Prostate gland (tissue), 2 donors: ENCODE measurements around the gene DOCK4. TPM values are rescaled to one million over a fixed set of nuclear protein-coding genes. Genes with fewer than 3 reads are reported as not detected.

Experiments used
- DNase-seq: peaks from one replicate; pipeline ENCODE4 v3.0.0-alpha.2; 2019; ENCODE audit warnings: low spot score
- H3K27ac ChIP-seq, 2 donors: fragments of 200-600 bp; sonication (generic); 2 replicates each; pipeline ENCODE4 v1.5.1; 2017 to 2019
- H3K27me3 ChIP-seq: fragments of 200-600 bp; sonication (generic); replicated peaks from 2 replicates; pipeline ENCODE4 v1.5.1; 2019; ENCODE audit not compliant: insufficient read depth
- H3K36me3 ChIP-seq, 2 donors: fragments of 200-600 bp; sonication (generic); 1 replicate in 1 of 2; 2 replicates in 1 of 2; pipeline versions ENCODE4 v1.5.1 to v1.8.1; 2017 to 2019
- H3K4me1 ChIP-seq: fragments of 200-600 bp; sonication (generic); replicated peaks from 2 replicates; pipeline ENCODE4 v1.5.1; 2019
- H3K4me3 ChIP-seq, 2 donors: fragments of 200-600 bp; sonication (generic); 2 replicates each; pipeline ENCODE4 v1.5.1; 2017 to 2019
- H3K9me3 ChIP-seq: fragments of 200-600 bp; sonication (generic); 2 replicates; pipeline ENCODE4 v1.5.1; 2017
- POLR2A ChIP-seq: fragments of 450-650 bp; IDR thresholded peaks from one replicate; pipeline ENCODE4 v1.6.1; 2016; ENCODE audit warnings: antibody characterized with exemption, mild to moderate bottlenecking
- POLR2AphosphoS5 ChIP-seq: sonication (generic); formaldehyde crosslinking; IDR thresholded peaks from one replicate; pipeline ENCODE4 v1.6.1; 2017; ENCODE audit warnings: antibody characterized with exemption
- WGBS: methylation state at CpG from one replicate; pipeline ENCODE4 v1.1.5; 2018; 5-methylcytosine and 5-hydroxymethylcytosine counted together
- intact Hi-C: fragments of 100-400 bp; cut with DNase I; formaldehyde crosslinking; loops from one replicate; pipeline ENCODE4 v1.14.2; 2022
- total RNA-seq, 2 donors: library from RNA; depleted of rRNA; stranded (reverse); fragments of >200 nt; gene quantifications; one replicate each; pipeline ENCODE4 v1.1.0, GENCODE V29; 2016
- TF ChIP-seq, protein P1 (sequence below), 4 experiments: fragments of 200-600 bp in 2 of 4; fragments of 450-650 bp in 2 of 4; sonication (generic) in 2 of 4; IDR thresholded peaks; 1 replicate in 3 of 4; 2 replicates in 1 of 4; pipeline ENCODE4 v1.5.1; 2016 to 2019; ENCODE audit warnings: antibody characterized with exemption in 4 of 4, mild to moderate bottlenecking in 2 of 4, moderate library complexity in 2 of 4

The DOCK4 gene
- total RNA-seq, 2 donors from 2014 or later, result 21.8 to 37.4 TPM

DNA sequence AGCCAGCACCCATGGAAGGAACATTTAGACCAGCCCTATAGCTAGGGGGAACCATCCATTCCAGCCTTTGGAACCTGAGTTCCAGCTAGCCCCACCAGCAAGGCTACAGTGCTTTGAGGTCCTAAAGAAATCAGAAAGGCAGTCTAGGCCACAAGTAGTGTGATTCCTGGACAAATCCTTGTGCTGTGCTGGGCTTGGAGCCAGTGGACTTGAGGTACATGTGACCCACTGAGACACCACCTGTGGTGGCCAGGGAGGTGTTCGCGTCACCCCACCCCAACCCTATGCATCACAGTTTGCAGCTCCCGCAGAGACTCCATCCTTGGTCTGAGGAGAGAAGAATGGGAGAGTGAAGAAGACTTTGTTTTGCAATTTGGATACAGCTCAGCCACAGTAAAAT, 32.1 kb upstream of the DOCK4 start:
- 98% methylated on average over 3 of the region's 3 CpGs for WGBS
- TF ChIP-seq POLR2A (no peak), POLR2AphosphoS5 (no peak)
- TF ChIP-seq, protein P1, sequence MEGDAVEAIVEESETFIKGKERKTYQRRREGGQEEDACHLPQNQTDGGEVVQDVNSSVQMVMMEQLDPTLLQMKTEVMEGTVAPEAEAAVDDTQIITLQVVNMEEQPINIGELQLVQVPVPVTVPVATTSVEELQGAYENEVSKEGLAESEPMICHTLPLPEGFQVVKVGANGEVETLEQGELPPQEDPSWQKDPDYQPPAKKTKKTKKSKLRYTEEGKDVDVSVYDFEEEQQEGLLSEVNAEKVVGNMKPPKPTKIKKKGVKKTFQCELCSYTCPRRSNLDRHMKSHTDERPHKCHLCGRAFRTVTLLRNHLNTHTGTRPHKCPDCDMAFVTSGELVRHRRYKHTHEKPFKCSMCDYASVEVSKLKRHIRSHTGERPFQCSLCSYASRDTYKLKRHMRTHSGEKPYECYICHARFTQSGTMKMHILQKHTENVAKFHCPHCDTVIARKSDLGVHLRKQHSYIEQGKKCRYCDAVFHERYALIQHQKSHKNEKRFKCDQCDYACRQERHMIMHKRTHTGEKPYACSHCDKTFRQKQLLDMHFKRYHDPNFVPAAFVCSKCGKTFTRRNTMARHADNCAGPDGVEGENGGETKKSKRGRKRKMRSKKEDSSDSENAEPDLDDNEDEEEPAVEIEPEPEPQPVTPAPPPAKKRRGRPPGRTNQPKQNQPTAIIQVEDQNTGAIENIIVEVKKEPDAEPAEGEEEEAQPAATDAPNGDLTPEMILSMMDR (IDR thresholded peaks at IDR 0.05), result no peak
- Histone ChIP-seq H3K4me3 (no peak overlapping the region), H3K27ac (no peak overlapping the region), H3K27me3 (no peaks in the 10 kb centered on the region), H3K36me3 (no peaks in the 10 kb centered on the region), H3K4me1 (no peaks in the 10 kb centered on the region), H3K9me3 (no peaks in the 10 kb centered on the region)
- intact Hi-C loops, result no loop called here
- no peak for DNase-seq

DNA sequence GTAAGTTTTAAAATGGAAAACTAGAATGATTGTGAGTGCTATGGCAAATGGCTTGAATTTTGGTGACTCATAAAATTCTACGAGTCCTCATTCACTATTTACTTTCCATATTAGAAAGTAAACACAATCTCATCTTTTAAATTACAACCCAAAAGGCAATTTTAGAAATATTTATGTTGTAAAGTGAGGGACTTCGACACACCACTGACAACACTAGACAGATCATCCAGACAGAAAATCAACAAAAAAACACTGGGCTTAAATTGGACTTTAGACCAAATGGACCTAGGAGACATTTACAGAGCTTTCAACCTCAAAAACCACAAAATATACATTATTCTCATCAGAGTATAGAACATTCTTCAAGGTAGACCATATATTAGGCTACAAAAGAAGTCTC, 30.4 kb upstream of the DOCK4 start:
- no peak for TF ChIP-seq POLR2A
- no peak for TF ChIP-seq POLR2AphosphoS5
- TF ChIP-seq, protein P1 (IDR thresholded peaks at IDR 0.05), result no peak
- DNase-seq, result no peak
- intact Hi-C loops, result no loop called here
- H3K4me3 ChIP-seq, result no peak overlapping the region
- H3K27me3 ChIP-seq, result no peaks in the 10 kb centered on the region
- H3K4me1 ChIP-seq, result no peaks in the 10 kb centered on the region
- no peaks in the 10 kb centered on the region for H3K36me3 ChIP-seq
- H3K9me3 ChIP-seq, result no peaks in the 10 kb centered on the region
- H3K27ac ChIP-seq, result no peak overlapping the region
- WGBS, result 90% methylated on average over 2 of the region's 2 CpGs

DNA sequence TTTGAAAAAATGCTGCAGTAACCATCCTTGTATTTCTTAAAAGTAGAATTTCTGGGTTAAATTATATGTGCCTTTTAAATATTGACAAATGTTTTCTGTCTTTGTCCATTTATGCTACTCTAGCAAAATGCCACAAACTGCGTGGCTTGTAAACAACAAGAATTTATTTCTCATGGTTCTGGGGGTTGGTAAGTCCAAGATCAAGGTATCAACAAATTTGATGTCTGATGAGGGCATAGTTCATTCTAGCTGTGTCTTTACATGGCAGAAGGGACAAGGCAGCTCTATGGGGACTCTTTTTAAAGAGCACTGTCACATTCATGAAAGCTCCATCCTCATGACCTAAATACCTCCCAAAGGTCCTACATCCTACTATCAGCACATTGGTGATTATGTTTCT, 27.9 kb upstream of the DOCK4 start:
- no peaks in the 10 kb centered on the region for H3K36me3 ChIP-seq
- no peaks in the 10 kb centered on the region for H3K9me3 ChIP-seq
- H3K27ac ChIP-seq, result no peak overlapping the region
- intact Hi-C loops, result no loop called here
- WGBS, result 91% methylated on average over 1 of the region's 1 CpG
- DNase-seq, result no peak
- no peak overlapping the region for H3K4me3 ChIP-seq
- no peaks in the 10 kb centered on the region for H3K4me1 ChIP-seq
- no peaks in the 10 kb centered on the region for H3K27me3 ChIP-seq
- TF ChIP-seq, protein P1 (IDR thresholded peaks at IDR 0.05), result no peak
- no peak for TF ChIP-seq POLR2A
- no peak for TF ChIP-seq POLR2AphosphoS5

DNA sequence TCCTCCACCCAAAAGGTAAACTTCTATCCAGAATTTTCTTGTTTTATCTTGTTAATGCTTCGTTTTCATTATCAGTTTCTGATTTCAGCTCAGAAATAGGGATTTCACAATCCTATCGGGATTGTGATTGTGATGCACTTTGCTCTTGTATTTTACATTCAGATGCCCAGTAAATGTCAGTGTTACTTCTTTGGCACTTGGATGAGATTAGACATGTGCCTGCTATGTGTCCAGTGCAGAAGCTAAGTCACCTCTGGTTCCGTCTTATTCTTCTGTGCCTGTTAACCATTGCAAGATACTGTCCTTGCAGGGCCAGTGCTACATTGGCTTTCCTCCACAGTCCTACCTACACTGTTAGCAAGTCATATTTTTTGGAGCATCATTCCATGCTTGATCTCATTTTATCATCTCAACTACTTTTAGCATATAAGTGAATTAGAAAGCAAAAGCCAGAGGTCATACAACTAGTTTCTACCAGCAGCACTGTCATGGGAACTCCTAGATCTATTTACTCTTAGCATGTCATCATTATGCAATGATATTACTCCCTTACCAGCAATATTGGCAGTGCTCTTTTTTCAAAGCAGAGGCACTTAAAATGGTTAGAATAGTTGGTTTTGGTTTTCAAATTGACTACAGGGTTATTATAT, 27.0 kb upstream of the DOCK4 start:
- H3K27ac ChIP-seq, result no peak overlapping the region
- TF ChIP-seq POLR2A (no peak), POLR2AphosphoS5 (no peak)
- TF ChIP-seq, protein P1 (IDR thresholded peaks at IDR 0.05), result no peak
- H3K36me3 ChIP-seq, result no peaks in the 10 kb centered on the region
- no peaks in the 10 kb centered on the region for H3K4me1 ChIP-seq
- H3K9me3 ChIP-seq, result no peaks in the 10 kb centered on the region
- no peak overlapping the region for H3K4me3 ChIP-seq
- H3K27me3 ChIP-seq, result no peaks in the 10 kb centered on the region
- WGBS, result 79% methylated on average over 3 of the region's 3 CpGs
- intact Hi-C loops, result no loop called here
- DNase-seq, result no peak

DNA sequence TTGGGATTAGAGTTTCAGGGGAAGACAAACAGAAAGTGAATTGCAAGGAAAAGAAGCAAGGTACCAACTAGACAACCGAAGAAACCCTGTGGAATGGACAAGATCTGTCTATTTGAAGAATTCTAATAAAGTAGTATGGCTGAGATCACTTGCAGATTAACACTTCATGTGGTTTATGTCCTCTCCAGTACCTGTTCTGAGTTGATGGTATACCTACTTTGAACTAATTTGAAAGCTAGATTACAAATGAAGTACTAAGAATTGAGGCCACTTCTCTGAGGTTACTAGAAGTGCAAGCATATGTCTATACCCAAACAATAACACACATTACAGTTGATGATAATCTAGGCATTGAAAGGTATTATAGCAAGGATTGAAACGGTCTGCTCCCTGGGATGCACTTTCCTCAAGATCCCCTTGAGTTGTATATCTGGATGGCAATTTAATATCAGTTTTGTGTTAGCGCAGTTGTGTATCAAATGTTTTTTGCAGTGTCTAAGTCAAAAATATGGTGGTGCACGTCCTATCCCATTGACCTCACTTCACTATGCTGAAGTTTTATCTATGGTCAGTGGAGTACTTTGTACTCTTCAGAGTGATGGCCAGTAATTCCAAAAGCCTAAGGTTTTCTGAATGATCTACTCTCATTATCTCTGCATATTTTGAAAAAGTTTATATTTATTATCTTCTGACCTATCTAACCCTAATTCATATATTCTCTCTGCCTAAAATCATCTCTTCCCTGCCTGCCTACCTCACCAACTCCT, 26.2 kb upstream of the DOCK4 start:
- Histone ChIP-seq H3K36me3 (no peaks in the 10 kb centered on the region), H3K9me3 (no peaks in the 10 kb centered on the region), H3K27me3 (no peaks in the 10 kb centered on the region), H3K4me1 (no peaks in the 10 kb centered on the region), H3K4me3 (no peak overlapping the region), H3K27ac (no peak overlapping the region)
- TF ChIP-seq POLR2A, result no peak
- no peak for TF ChIP-seq POLR2AphosphoS5
- TF ChIP-seq, protein P1 (IDR thresholded peaks at IDR 0.05), result no peak
- DNase-seq, result no peak
- intact Hi-C loops, result no loop called here
- WGBS, result 64% methylated on average over 4 of the region's 4 CpGs
